HepG2 (cell line): Measurements from ENCODE around the gene SAXO1. TPM values are rescaled to one million over a fixed set of nuclear protein-coding genes. Genes with fewer than 3 reads are reported as not detected.

ENCODE experiments used
- AKNA ChIP-seq: sonication (generic); formaldehyde crosslinking; IDR thresholded peaks from 2 replicates; pipeline ENCODE4 v1.4.0; 2020; ENCODE audit warnings: missing genetic modification reagents, borderline replicate concordance
- ASH2L ChIP-seq: fragments of 300-600, 200-600 bp; sonication (generic); IDR thresholded peaks from 2 replicates; pipeline ENCODE4 v1.7.0; 2017; ENCODE audit warnings: low read depth, mild to moderate bottlenecking, moderate library complexity, mixed read lengths, low read length; ENCODE audit not compliant: insufficient read length
- DR1 ChIP-seq: sonication (generic); formaldehyde crosslinking; IDR thresholded peaks from 2 replicates; pipeline ENCODE4 v1.8.0; 2021; ENCODE audit warnings: mild to moderate bottlenecking, missing genetic modification reagents, inconsistent platforms
- FOXA3 ChIP-seq: IDR thresholded peaks from 2 replicates; pipeline ENCODE4 v1.6.1; 2016; ENCODE audit warnings: missing genetic modification reagents, missing compliant biosample characterization
- GMEB1 ChIP-seq: sonication (generic); formaldehyde crosslinking; IDR thresholded peaks from 2 replicates; pipeline ENCODE4 v1.5.1; 2020; ENCODE audit warnings: missing genetic modification reagents, mild to moderate bottlenecking, borderline replicate concordance
- HDAC2 ChIP-seq: sonication (generic); formaldehyde crosslinking; IDR thresholded peaks from 2 replicates; pipeline ENCODE4 v1.4.0; 2020; ENCODE audit warnings: missing genetic modification reagents
- HOXD1 ChIP-seq: sonication (generic); formaldehyde crosslinking; IDR thresholded peaks from 2 replicates; pipeline ENCODE4 v1.5.0; 2020; ENCODE audit warnings: missing genetic modification reagents
- IKZF4 ChIP-seq: sonication (generic); formaldehyde crosslinking; IDR thresholded peaks from 2 replicates; pipeline ENCODE4 v1.5.1; 2020; ENCODE audit warnings: borderline replicate concordance, mild to moderate bottlenecking, low read depth, missing genetic modification reagents; ENCODE audit errors: not compliant biosample characterization
- MEIS2 ChIP-seq: sonication (generic); formaldehyde crosslinking; IDR thresholded peaks from 2 replicates; pipeline ENCODE4 v1.9.0; 2021; ENCODE audit warnings: mild to moderate bottlenecking, missing genetic modification reagents
- RFXAP ChIP-seq: sonication (generic); formaldehyde crosslinking; IDR thresholded peaks from 2 replicates; pipeline ENCODE4 v1.4.0; 2020; ENCODE audit warnings: missing genetic modification reagents, borderline replicate concordance
- SAP130 ChIP-seq: IDR thresholded peaks from 2 replicates; pipeline ENCODE4 v1.6.1; 2016; ENCODE audit warnings: low read depth
- SOX13 ChIP-seq, 3 experiments: fragments of 450-650 bp in 1 of 3; sonication (generic) in 1 of 3; formaldehyde crosslinking in 1 of 3; IDR thresholded peaks in 2 of 3; conservative IDR thresholded peaks in 1 of 3; 2 replicates each; pipeline versions ENCODE4 v1.5.0 to v1.6.1; 2016 to 2020; ENCODE audit warnings: antibody characterized with exemption in 1 of 3, mild to moderate bottlenecking in 1 of 3, missing compliant biosample characterization in 1 of 3, missing genetic modification reagents in 1 of 3, moderate library complexity in 1 of 3
- ZFP91 ChIP-seq: sonication (generic); formaldehyde crosslinking; IDR thresholded peaks from 2 replicates; pipeline ENCODE4 v1.9.0; 2022; ENCODE audit warnings: missing genetic modification reagents, mild to moderate bottlenecking, borderline replicate concordance
- ZNF639 ChIP-seq: conservative IDR thresholded peaks from 2 replicates; pipeline ENCODE4 v1.6.1; 2018; ENCODE audit warnings: missing genetic modification reagents
- polyA plus RNA-seq, 8 experiments: library from polyadenylated mRNA; depleted of rRNA in 3 of 8; stranded (reverse) in 7 of 8; unstranded in 1 of 8; fragments of >200 nt; fragmentation: Illumina TruSeq in 4 of 8; extraction: Trizol in 4 of 8; gene quantifications; 2 replicates each; pipeline versions ENCODE4 v1.2.1 to v1.2.3, GENCODE V29; 2011 to 2016; ENCODE audit warnings: low read depth in 4 of 8, missing spikeins in 1 of 8, mixed read lengths in 1 of 8; ENCODE audit not compliant: insufficient read depth in 1 of 8
- total RNA-seq, 5 experiments: library from RNA; depleted of rRNA; stranded (reverse); fragments of >200 nt; fragmentation: Illumina TruSeq; extraction: Trizol; gene quantifications; 2 replicates each; pipeline ENCODE4 v1.2.3, GENCODE V29; 2016; ENCODE audit warnings: low read depth in 1 of 5

The SAXO1 gene
- total and polyA plus RNA-seq, 2 of the 13 experiments (the other 11 are each of a cell fraction or from before 2014, with no cell fraction given) = not detected

GRCh38 chr9:19048966-19049916, 16.2 kb upstream of the SAXO1 start, which contains the start of gene RRAGA (continued):
- TF ChIP-seq SOX13 (IDR thresholded peaks at IDR 0.05) (no peak), SOX13 (CRISPR knock-in tag; conservative IDR thresholded peaks at IDR 0.05 in 1 of 2, IDR thresholded peaks at IDR 0.05 in 1 of 2) (peak in 1 of 2 experiments; percentile 68; a peak in 2 of 4 replicates), AKNA (CRISPR knock-in tag) (peak; percentile 65; the same call in 1 of the 2 replicates), ZNF639 (peak; percentile 73; the same call in 1 of the 2 replicates), DR1 (CRISPR knock-in tag) (peak; percentile 97), MEIS2 (CRISPR knock-in tag) (no peak; the same call in 1 of the 2 replicates), ASH2L (peak; percentile 96), HDAC2 (CRISPR knock-in tag) (peak; percentile 71), IKZF4 (CRISPR knock-in tag) (peak; percentile 57), RFXAP (CRISPR knock-in tag) (peak; percentile 97), FOXA3 (CRISPR knock-in tag) (peak; percentile 76), SAP130 (CRISPR knock-in tag) (peak; percentile 95), GMEB1 (CRISPR knock-in tag) (peak; percentile 85; the same call in 1 of the 2 replicates), ZFP91 (CRISPR knock-in tag) (peak; percentile 86), HOXD1 (CRISPR knock-in tag) (peak; percentile 33; the same call in 1 of the 2 replicates)
